Transverse colon (tissue), 4 donors: Measurements from ENCODE around the gene EFCAB8.

Experiments
- EP300 ChIP-seq: sonication (generic); formaldehyde crosslinking; IDR thresholded peaks from one replicate; pipeline ENCODE4 v1.6.1; 2017; ENCODE audit warnings: antibody characterized with exemption, low read depth
- POLR2A ChIP-seq: fragments of 450-650 bp; IDR thresholded peaks from one replicate; pipeline ENCODE4 v1.6.1; 2016; ENCODE audit warnings: antibody characterized with exemption, mild to moderate bottlenecking, moderate library complexity
- POLR2AphosphoS5 ChIP-seq, 3 donors: sonication (generic); formaldehyde crosslinking; IDR thresholded peaks; one replicate each; pipeline ENCODE4 v1.6.1; 2016; ENCODE audit warnings: antibody characterized with exemption in 3 of 3
- TF ChIP-seq, protein P1 (sequence below), 5 experiments: fragments of 200-600 bp in 3 of 5; fragments of 450-650 bp in 2 of 5; sonication (generic) in 3 of 5; IDR thresholded peaks; 1 replicate in 2 of 5; 2 replicates in 3 of 5; pipeline ENCODE4 v1.5.1; 2016 to 2017; ENCODE audit warnings: antibody characterized with exemption in 5 of 5, inconsistent platforms in 3 of 5, mild to moderate bottlenecking in 2 of 5, moderate library complexity in 1 of 5

GRCh38 chr20:32934580-32934979, 75.9 kb downstream of the EFCAB8 start:
- TF ChIP-seq POLR2A (no peak), POLR2AphosphoS5 (IDR thresholded peaks at IDR 0.05) (no peak), EP300 (no peak)
- TF ChIP-seq, protein P1, sequence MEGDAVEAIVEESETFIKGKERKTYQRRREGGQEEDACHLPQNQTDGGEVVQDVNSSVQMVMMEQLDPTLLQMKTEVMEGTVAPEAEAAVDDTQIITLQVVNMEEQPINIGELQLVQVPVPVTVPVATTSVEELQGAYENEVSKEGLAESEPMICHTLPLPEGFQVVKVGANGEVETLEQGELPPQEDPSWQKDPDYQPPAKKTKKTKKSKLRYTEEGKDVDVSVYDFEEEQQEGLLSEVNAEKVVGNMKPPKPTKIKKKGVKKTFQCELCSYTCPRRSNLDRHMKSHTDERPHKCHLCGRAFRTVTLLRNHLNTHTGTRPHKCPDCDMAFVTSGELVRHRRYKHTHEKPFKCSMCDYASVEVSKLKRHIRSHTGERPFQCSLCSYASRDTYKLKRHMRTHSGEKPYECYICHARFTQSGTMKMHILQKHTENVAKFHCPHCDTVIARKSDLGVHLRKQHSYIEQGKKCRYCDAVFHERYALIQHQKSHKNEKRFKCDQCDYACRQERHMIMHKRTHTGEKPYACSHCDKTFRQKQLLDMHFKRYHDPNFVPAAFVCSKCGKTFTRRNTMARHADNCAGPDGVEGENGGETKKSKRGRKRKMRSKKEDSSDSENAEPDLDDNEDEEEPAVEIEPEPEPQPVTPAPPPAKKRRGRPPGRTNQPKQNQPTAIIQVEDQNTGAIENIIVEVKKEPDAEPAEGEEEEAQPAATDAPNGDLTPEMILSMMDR (IDR thresholded peaks at IDR 0.05) = no peak
